Osteocyte (in vitro differentiated cells): Measurements from ENCODE around the gene HTR3B. TPM values are rescaled to one million over a fixed set of nuclear protein-coding genes. Genes with fewer than 3 reads are reported as not detected.
"Not testable (repeated sequence)": the region's sequence is repeated elsewhere in the genome, so short reads cannot be mapped to it uniquely, and the experiment has no call there.

Source experiments
- DNase-seq: peaks from one replicate; pipeline ENCODE4 v3.0.0; 2021; ENCODE audit warnings: mixed read lengths; ENCODE audit not compliant: unreplicated experiment; ENCODE audit errors: extremely low spot score
- H3K27ac Mint-ChIP-seq: one replicate; pipeline ENCODE4 v1.8.0; 2021; ENCODE audit warnings: mild to moderate bottlenecking, mixed read lengths; ENCODE audit not compliant: unreplicated experiment
- H3K27me3 Mint-ChIP-seq: one replicate; pipeline ENCODE4 v1.8.0; 2021; ENCODE audit warnings: mixed read lengths; ENCODE audit not compliant: unreplicated experiment
- H3K36me3 Mint-ChIP-seq: one replicate; pipeline ENCODE4 v1.8.0; 2021; ENCODE audit warnings: mixed read lengths; ENCODE audit not compliant: unreplicated experiment
- H3K4me1 Mint-ChIP-seq: one replicate; pipeline ENCODE4 v1.8.0; 2021; ENCODE audit warnings: mixed read lengths; ENCODE audit not compliant: unreplicated experiment
- H3K4me3 Mint-ChIP-seq: one replicate; pipeline ENCODE4 v1.8.0; 2021; ENCODE audit warnings: mild to moderate bottlenecking, moderate library complexity, mixed read lengths; ENCODE audit not compliant: unreplicated experiment
- H3K9me3 Mint-ChIP-seq: one replicate; pipeline ENCODE4 v1.8.0; 2021; ENCODE audit warnings: mixed read lengths; ENCODE audit not compliant: unreplicated experiment
- total RNA-seq: library from RNA; stranded (reverse); gene quantifications from 2 replicates; pipeline ENCODE4 v1.2.1, GENCODE V29; 2021
- TF ChIP-seq, protein P1 (sequence below): fragments of 200-600 bp; sonication (generic); IDR thresholded peaks from 2 replicates; pipeline ENCODE4 v1.5.0; 2021; ENCODE audit warnings: antibody characterized with exemption, mild to moderate bottlenecking, moderate library complexity

Gene HTR3B
- total RNA-seq, 1 donor from 2014 or later: not detected

DNA sequence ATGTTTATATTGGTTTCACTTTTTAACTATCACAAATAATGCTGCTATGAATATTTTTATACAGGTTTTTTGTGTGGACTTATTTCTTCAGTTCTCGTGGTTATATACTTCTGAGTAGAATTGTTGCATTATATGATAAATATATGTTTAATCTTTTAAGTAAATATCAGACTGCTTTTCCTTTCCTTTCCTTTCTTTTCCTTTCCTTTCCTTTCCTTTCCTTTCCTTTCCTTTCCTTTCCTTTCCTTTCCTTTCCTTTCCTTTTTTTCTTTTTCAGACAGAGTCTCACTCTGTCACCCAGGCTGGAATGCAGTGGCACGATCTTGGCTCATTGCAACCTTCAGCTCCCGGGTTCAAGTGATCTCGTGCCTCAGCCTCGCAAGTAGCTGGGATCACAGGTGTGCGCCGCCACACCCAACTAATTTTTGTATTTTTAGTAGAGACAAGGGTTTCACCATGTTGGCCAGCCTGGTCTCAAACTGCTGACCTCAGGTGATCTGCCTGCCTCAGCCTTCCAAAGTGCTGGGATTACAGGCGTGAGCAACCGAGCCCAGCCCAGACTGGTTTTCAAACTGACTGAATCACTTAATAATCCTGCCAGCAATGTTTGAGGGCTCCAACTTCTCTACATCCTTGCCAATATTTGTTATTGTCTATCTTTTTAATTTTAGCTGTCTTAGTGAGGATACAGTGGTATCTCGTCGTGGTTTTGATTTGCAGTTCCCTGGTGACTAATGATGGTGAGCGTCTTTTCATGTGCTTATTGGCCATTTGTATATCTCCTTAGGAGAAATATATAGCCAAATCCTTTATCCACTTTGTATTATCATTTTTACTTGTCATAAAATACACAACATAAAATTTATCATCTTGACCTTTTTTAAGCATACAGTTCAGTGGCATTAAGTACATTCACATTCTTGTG is 21.9 kb downstream of the HTR3B start:
- no peaks in the 10 kb centered on the region for H3K36me3 Mint-ChIP-seq
- no peaks in the 10 kb centered on the region for H3K9me3 Mint-ChIP-seq
- H3K27ac Mint-ChIP-seq: no peak overlapping the region
- no peak overlapping the region for H3K4me3 Mint-ChIP-seq
- TF ChIP-seq, protein P1, sequence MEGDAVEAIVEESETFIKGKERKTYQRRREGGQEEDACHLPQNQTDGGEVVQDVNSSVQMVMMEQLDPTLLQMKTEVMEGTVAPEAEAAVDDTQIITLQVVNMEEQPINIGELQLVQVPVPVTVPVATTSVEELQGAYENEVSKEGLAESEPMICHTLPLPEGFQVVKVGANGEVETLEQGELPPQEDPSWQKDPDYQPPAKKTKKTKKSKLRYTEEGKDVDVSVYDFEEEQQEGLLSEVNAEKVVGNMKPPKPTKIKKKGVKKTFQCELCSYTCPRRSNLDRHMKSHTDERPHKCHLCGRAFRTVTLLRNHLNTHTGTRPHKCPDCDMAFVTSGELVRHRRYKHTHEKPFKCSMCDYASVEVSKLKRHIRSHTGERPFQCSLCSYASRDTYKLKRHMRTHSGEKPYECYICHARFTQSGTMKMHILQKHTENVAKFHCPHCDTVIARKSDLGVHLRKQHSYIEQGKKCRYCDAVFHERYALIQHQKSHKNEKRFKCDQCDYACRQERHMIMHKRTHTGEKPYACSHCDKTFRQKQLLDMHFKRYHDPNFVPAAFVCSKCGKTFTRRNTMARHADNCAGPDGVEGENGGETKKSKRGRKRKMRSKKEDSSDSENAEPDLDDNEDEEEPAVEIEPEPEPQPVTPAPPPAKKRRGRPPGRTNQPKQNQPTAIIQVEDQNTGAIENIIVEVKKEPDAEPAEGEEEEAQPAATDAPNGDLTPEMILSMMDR: no peak
- peaks cover 9% of the 10 kb centered on the region for H3K27me3 Mint-ChIP-seq
- peak; percentile 32 for DNase-seq
- H3K4me1 Mint-ChIP-seq: no peaks in the 10 kb centered on the region

DNA sequence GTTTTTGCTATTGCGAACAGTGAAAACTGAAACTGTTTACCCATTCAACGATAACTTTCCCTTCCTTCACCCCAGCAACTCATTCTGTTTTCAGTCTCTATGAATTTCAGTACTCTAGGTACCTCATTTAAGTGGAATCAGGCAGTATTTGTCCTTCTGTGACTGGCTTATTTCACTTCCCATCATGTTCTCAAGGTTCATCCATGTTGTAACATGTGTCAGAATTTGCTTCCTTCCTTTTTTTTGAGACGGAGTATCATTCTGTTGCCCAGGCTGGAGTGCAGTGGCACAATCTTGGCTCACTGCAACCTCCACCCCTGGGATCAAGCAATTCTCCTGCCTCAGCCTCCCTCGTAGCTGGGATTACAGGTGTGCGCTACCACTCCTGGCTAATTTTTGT is 23.7 kb downstream of the HTR3B start:
- H3K4me3 Mint-ChIP-seq: no peak overlapping the region
- TF ChIP-seq, protein P1: no peak
- no peaks in the 10 kb centered on the region for H3K4me1 Mint-ChIP-seq
- peaks cover 18% of the 10 kb centered on the region for H3K27me3 Mint-ChIP-seq
- DNase-seq: no peak
- no peaks in the 10 kb centered on the region for H3K36me3 Mint-ChIP-seq
- no peaks in the 10 kb centered on the region for H3K9me3 Mint-ChIP-seq
- no peak overlapping the region for H3K27ac Mint-ChIP-seq

DNA sequence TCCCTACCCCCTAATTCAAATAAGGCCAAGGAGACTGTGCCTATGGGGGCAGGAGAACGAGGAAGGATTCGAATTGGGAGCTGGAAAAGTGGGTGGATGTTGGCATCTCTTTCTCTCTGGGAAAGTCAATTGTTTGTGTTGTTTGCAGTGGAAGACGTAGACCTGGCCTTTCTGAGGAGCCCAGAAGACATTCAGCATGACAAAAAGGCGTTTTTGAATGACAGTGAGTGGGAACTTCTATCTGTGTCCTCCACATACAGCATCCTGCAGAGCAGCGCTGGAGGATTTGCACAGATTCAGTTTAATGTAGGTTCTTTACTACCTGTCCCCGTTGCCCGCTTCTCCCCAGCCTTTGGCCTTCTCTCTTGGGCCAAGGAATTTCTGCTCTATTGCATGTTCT is 28.2 kb downstream of the HTR3B start:
- TF ChIP-seq, protein P1: no peak
- Mint-ChIP-seq H3K27me3 (peaks cover 25% of the 10 kb centered on the region), H3K4me1 (no peaks in the 10 kb centered on the region), H3K27ac (no peak overlapping the region), H3K36me3 (no peaks in the 10 kb centered on the region), H3K9me3 (no peaks in the 10 kb centered on the region), H3K4me3 (no peak overlapping the region)
- DNase-seq: no peak

DNA sequence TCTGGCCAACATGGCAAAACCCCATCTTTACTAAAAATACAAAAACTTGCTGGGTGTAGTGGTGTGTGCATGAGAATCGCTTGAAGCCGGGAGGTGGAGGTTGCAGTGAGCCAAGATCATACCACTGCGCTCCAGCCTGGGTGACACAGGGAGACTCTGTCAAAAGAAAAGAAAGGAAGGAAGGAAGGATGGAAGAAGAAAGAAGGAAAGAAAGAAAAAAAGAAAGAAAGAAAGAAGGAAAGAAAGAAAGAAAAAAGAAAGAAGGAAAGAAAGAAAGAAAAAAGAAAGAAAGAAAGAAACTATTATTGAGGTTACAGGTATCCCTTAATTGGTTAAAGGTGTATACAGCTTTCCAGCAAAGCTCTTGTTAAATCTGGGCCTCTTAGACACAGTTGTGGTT is 29.6 kb downstream of the HTR3B start:
- not testable (repeated sequence) for DNase-seq, H3K4me1 Mint-ChIP-seq, H3K4me3 Mint-ChIP-seq, H3K27ac Mint-ChIP-seq, H3K9me3 Mint-ChIP-seq, H3K36me3 Mint-ChIP-seq
- H3K27me3 Mint-ChIP-seq: peaks cover 22% of the 10 kb centered on the region

DNA sequence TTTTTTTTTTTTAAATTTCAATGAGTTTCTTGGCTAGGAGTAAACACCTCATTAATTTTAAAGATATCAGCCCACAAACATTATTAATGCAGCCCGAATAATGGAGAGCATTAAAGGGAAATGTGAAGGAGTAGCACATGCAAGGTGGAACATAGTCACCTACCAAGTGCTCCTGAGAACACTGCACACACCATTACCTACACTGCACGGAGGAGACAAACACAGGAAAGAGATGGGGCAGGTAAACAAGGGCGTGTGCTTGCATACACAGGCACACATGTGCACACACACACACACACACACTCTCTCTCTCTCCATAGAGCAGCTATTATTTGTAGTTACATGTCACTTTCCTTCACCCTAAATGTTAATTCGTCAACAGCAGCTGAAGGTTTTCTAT is 30.2 kb downstream of the HTR3B start:
- Mint-ChIP-seq H3K27me3 (peaks cover 22% of the 10 kb centered on the region), H3K36me3 (no peaks in the 10 kb centered on the region), H3K4me1 (no peaks in the 10 kb centered on the region), H3K27ac (no peak overlapping the region), H3K4me3 (no peak overlapping the region), H3K9me3 (no peaks in the 10 kb centered on the region)
- TF ChIP-seq, protein P1: no peak
- no peak for DNase-seq
